ENCODE measurements around the gene RIT1. TPM values are rescaled to one million over a fixed set of nuclear protein-coding genes. Genes with fewer than 3 reads are reported as not detected.
"Not testable (repeated sequence)": the region's sequence is repeated elsewhere in the genome, so short reads cannot be mapped to it uniquely, and the experiment has no call there.

The RIT1 gene
- total RNA-seq, 1 donor from 2014 or later, result 26.2 TPM

DNA sequence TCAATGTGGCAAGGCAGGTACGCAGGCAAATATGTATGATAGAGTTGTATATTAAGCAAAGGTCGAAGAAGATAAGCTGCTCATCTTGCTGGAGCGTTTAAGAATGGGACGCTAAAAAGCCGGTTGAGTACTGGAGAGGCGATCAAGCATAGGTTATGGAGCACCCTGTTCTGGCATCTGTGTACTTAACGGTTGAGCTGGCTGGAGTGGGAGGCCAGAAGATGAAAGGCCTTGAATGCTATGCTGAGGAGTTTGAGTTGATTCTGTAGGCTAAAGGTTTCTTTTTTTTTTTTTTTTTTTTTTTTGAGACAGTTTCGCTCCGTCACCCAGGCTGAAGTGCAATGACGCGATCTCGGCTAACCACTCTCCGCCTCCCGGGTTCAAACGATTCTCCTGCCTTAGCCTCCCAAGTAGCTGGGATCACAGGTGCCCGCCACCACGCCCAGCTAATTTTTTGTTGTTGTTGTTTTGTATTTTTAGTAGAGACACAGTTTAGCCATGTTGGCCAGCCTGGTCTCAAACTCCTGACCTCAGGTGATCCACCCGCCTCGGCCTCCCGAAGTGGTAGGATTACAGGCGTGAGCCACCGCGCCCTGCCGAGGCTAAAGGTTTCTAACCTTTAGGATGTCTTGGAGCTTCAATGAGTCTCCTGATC is 23.9 kb upstream of the RIT1 start:
- intact Hi-C loops (cut with DNase I), result loop anchor here (2.0 to 10.0 kb wide), 2 partner anchors 74 to 120 kb away; partner anchors contain the start of genes LAMTOR2 and UBQLN4
- DNase-seq (ENCODE audit: low spot score), result no peak

DNA sequence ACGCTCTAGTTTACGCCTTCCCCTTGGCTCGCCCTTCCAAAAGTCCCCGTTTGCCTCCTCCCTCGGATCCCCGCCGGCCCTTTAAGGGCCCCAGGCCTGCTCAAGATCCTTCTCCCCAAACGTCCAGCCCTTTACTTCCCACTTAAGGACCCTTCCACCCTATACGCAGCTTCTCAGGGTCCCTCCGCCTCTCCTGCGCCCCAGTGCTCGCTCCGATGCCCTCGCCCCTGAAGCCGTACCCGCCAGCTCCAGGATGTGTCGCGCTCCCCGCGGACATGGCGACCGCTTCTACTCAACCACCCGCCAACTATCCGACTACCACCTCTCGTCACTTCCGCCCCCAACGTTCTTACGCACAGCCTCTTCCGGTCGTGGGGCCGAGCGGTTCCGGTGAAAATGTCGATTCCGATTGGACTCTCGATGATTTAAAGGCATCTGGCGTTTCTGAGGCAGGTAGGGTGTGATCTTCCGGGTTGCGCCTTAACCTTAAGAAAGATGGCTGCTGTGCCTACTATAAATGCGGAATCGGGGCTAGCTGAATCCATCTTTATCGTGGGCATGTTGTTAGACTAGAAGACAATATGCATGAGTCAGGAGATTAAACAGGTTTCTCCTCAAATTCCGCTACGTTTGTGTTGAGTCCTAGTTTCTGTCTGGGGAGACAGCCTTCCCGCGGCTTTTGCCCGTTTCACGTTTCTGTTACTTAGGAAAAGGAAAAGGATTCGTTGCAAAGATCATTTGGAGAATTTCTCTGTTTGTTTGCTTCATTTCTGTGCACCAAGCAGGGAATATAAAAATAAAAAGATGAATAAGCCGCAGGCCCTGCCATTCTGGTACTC is 23.2 kb upstream of the RIT1 start, which contains the start of gene KHDC4:
TSS of gene KHDC4 (minus strand) at position 317 of the 839 bp plus-strand sequence. CDS start at position 277, 40 bp downstream.
- intact Hi-C loops (cut with DNase I), result loop anchor here (2.0 to 10.0 kb wide), 2 partner anchors 74 to 120 kb away; partner anchors contain the start of genes LAMTOR2 and UBQLN4
- peak; percentile 97 for DNase-seq (ENCODE audit: low spot score)

DNA sequence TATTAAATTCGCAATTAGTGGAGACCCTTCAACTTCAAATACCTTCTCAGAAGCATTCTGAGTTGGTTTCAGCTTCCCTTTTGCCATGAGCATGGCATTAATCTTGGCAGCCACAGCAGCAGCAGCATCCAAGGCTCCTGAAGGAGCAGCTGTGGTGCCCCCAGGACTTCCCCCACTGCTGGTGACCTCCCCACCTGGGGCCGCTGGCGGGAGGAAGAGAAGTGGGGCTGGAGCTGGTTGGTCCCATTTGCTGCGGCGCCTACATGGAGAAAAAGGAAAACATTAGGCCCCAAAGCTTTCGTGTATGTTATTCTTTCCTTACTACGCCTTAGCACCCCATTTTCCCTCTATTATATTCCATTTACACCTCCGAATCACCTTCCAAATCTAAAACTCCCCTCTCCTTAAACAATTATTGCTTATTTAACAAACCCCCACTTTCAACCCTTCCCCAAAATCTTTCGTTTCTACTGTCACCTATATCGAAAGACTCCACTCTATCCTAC is 22.5 kb upstream of the RIT1 start:
- no peak for DNase-seq (ENCODE audit: low spot score)
- intact Hi-C loops (cut with DNase I), result loop anchor here (2.0 to 10.0 kb wide), 2 partner anchors 73 to 121 kb away; partner anchors contain the start of genes LAMTOR2 and UBQLN4

DNA sequence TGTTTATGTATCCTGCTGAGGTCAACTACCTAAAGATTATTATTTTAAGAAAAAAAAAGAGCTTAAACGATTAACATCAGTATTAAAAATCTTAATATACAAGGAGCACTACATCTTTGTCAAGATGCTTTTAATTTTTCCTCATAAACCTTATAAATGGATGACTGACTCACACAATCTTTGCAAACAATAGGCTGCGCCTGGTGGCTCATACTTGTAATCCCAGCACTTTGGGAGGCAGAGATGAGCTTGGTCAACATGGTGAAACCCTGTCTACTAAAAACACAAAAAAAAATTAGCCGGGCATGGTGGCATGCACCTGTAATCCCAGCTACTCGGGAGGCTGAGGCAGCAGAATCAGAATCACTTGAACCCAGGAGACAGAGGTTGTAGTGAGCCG is 21.3 kb upstream of the RIT1 start:
- DNase-seq (ENCODE audit: low spot score), result no peak
- intact Hi-C loops (cut with DNase I), result loop anchor here (10.0 kb wide), 1 partner anchor 122 kb away; the partner anchor contains the start of genes LAMTOR2 and UBQLN4

- no peak for DNase-seq (ENCODE audit: low spot score)
- intact Hi-C loops (cut with DNase I), result loop anchor here (10.0 kb wide), 1 partner anchor 123 kb away; the partner anchor contains the start of genes LAMTOR2 and UBQLN4
These were observed 20.9 kb upstream of the RIT1 start for GRCh38 chr1:155932081-155932480.

- DNase-seq (ENCODE audit: low spot score), result no peak
- intact Hi-C loops (cut with DNase I), result loop anchor here (10.0 kb wide), 1 partner anchor 123 kb away; the partner anchor contains the start of genes LAMTOR2 and UBQLN4
These were observed 20.3 kb upstream of the RIT1 start for GRCh38 chr1:155931332-155932038.

DNA sequence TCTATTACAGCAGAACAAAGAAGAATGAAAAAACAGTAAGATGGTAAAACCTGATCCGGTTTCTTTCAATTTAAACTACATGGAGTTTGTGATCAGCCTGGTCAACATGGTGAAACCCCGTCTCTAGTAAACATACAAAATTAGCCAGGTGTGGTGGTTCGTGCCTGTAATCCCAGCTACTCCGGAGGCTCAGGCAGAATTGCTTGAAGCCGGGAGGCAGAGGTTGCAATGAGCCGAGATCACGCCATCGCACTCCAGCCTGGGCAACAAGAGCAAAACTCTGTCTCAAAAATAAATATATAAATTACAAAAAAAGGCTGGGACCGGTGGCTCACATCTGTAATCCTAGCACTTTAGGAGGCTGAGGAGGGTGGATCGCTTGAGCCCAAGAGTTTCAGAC is 19.6 kb upstream of the RIT1 start:
- intact Hi-C loops (cut with DNase I), result loop anchor here (10.0 kb wide), 1 partner anchor 124 kb away; the partner anchor contains the start of genes LAMTOR2 and UBQLN4

DNA sequence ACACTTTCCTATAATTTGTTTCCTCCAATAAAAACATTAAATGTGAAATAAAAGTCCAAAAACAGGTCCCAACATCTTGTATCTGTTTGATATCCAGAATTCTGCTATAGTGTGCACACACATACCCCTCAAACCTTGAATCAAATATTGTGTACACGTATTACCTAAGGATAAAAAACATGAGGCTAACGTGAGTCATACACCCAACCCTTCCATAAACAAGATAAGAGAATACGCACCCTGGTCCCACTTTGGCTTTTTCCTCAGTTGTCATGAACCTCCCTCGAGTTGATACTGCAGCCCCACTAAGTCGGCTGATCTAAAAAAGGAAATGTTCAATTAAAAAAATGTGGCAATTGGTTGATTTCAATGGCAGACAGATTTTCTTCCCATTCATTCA is 17.9 kb upstream of the RIT1 start:
- no peak for DNase-seq (ENCODE audit: low spot score)
- intact Hi-C loops (cut with DNase I), result no loop called here

More for the DNA sequence above, 19.6 kb upstream of the RIT1 start:
- not testable (repeated sequence) for DNase-seq (ENCODE audit: low spot score)

GRCh38 chr1:155925506-155925905 is 14.4 kb upstream of the RIT1 start:
- intact Hi-C loops (cut with DNase I), result no loop called here
- no peak for DNase-seq (ENCODE audit: low spot score)

DNA sequence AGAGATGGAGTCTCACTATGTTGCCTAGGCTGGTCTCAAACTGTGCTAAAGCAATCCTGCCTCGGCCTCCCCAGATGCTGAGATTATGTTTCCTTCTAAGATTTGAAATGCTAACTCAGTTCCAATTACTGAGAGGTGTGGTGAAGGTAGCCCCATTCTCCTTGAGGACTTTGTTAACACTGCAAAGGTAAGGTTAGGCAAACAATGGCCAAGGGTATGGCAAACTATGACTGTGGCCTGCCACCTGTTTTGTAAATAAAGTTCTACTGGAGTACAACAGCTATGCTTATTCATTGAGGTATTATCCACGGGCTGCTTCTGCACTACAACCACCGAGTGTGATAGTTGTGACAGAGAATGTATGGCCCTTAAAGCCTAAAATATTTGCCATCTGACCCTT is 9.6 kb upstream of the RIT1 start:
- no peak for DNase-seq (ENCODE audit: low spot score)

GRCh38 chr1:155919801-155920200 is 8.7 kb upstream of the RIT1 start:
- intact Hi-C loops (cut with DNase I), result no loop called here
- no peak for DNase-seq (ENCODE audit: low spot score)

More for the DNA sequence above, 9.6 kb upstream of the RIT1 start:
- intact Hi-C loops (cut with DNase I), result no loop called here

GRCh38 chr1:155918660-155919059 is 7.5 kb upstream of the RIT1 start:
- DNase-seq (ENCODE audit: low spot score), result no peak
- intact Hi-C loops (cut with DNase I), result no loop called here

GRCh38 chr1:155913969-155914757 is 3.0 kb upstream of the RIT1 start:
- intact Hi-C loops (cut with DNase I), result no loop called here
- DNase-seq (ENCODE audit: low spot score), result no peak

- intact Hi-C loops (cut with DNase I), result no loop called here
- no peak for DNase-seq (ENCODE audit: low spot score)
These were observed 947 bp upstream of the RIT1 start for GRCh38 chr1:155912056-155912536.

DNA sequence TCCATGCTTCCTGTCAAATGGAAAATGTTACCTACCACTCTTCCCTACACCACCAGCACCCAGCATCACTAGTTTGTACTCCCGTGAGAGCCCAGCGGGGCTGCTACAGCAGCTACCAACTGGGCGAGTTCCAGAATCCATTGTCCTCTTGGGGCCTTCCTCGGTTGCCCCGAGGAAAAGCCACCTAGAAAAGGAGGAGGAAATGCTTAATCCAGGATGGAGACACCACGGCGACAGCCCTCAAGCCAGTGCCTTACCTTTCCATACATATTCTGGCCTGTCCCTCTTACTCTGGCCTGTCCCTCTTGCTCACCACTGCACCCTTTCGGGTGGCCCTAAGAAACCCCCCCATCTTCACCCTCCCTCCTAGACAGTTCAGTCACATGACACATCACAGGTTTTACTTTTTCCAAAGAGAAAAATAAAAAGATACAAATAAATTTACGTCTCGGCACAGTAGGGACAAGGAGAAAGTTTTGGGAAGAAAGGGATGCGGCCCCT is 478 bp downstream of the RIT1 start:
- no peak for DNase-seq (ENCODE audit: low spot score)
- intact Hi-C loops (cut with DNase I), result loop anchor here (2.0 kb wide), 1 partner anchor 50 kb away; no protein-coding TSS in a partner anchor

GRCh38 chr1:155909894-155910293 is 1.3 kb downstream of the RIT1 start:
- no peak for DNase-seq (ENCODE audit: low spot score)
- intact Hi-C loops (cut with DNase I), result loop anchor here (2.0 kb wide), 1 partner anchor 49 kb away; no protein-coding TSS in a partner anchor

DNA sequence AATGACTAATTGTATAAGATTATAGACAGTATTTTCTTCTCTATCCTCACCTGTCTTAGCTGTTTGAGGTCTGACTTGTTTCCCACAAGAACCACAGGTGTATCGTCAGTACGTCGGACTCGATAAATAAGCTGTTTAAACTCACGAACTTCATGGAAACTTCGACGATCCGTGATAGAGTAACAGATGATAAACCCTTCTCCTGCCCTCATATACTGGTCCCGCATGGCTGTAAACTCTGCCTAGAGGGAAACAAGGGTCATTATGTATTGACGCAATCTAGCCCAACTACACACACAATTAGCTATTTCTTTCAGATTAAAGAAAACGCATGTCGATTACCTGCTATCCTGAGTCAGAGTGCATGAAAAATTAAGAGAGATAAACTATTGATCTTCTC is 6.9 kb downstream of the RIT1 start:
- intact Hi-C loops (cut with DNase I), result no loop called here
- DNase-seq (ENCODE audit: low spot score), result no peak

DNA sequence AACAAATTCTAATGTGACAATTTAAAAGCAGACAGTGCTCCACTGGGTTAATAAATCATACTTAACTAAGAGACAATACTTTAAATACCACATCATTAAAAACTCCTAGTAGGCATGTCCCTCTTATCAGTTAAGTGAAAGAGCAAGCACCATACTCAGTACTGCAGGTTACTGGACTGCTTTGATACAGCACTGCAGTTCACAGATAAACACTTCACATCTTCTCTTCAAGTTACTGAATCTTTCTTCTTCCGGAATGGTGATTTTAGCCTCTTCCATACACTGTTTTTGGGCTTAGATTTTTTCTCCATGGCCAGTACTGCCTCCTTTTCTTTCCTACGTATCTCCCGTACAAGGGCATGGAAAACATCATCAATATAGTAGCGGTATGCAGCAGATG is 11.0 kb downstream of the RIT1 start:
- no peak for DNase-seq (ENCODE audit: low spot score)
- intact Hi-C loops (cut with DNase I), result no loop called here

Data from cardiac septum (tissue), 1 donor.